ENCODE data around the gene LSM4.
"Not testable (repeated sequence)": the region's sequence is repeated elsewhere in the genome, so short reads cannot be mapped to it uniquely, and the experiment has no call there.

The LSM4 gene

GRCh38 chr19:18349524-18350128, 26.8 kb upstream of the LSM4 start:
- peak; percentile 57 for DNase-seq (ENCODE audit: low spot score)
- TF ChIP-seq, protein P1, sequence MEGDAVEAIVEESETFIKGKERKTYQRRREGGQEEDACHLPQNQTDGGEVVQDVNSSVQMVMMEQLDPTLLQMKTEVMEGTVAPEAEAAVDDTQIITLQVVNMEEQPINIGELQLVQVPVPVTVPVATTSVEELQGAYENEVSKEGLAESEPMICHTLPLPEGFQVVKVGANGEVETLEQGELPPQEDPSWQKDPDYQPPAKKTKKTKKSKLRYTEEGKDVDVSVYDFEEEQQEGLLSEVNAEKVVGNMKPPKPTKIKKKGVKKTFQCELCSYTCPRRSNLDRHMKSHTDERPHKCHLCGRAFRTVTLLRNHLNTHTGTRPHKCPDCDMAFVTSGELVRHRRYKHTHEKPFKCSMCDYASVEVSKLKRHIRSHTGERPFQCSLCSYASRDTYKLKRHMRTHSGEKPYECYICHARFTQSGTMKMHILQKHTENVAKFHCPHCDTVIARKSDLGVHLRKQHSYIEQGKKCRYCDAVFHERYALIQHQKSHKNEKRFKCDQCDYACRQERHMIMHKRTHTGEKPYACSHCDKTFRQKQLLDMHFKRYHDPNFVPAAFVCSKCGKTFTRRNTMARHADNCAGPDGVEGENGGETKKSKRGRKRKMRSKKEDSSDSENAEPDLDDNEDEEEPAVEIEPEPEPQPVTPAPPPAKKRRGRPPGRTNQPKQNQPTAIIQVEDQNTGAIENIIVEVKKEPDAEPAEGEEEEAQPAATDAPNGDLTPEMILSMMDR (IDR thresholded peaks at IDR 0.05; ENCODE audit: extremely low read depth, insufficient read depth, missing control alignments), result peak; percentile 66
- in situ Hi-C loops (cut with MboI; ENCODE audit: low pct_unique_long_range_greater_than_20kb, low sequenced_read_pairs, unreplicated experiment), result no loop called here

GRCh38 chr19:18348818-18349339, 26.0 kb upstream of the LSM4 start:
- in situ Hi-C loops (cut with MboI; ENCODE audit: low pct_unique_long_range_greater_than_20kb, low sequenced_read_pairs, unreplicated experiment); DNase-seq (ENCODE audit: low spot score): not testable (repeated sequence)

DNA sequence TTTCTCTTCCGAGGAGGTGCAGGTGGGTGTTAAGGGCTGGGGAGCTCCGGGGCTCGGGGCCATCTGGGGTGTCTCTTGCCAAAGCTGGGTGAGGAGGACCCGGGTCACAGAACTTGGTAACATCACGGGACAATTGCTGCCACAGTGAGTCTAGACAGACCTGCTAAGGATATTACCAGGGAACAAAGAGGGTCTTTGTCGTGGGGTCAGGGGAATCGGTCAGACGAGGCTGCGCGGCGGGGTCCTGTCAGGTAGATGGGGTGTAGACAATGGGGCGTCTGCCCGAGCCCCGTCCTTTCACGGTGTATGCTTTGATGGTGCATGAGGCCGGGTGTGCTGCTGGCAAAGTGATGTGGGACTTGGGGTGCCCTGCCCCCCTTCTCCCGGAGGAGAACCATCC, 25.3 kb upstream of the LSM4 start:
- TF ChIP-seq, protein P1 (IDR thresholded peaks at IDR 0.05; ENCODE audit: extremely low read depth, insufficient read depth, missing control alignments), result no peak
- in situ Hi-C loops (cut with MboI; ENCODE audit: low pct_unique_long_range_greater_than_20kb, low sequenced_read_pairs, unreplicated experiment), result no loop called here
- DNase-seq (ENCODE audit: low spot score), result no peak

DNA sequence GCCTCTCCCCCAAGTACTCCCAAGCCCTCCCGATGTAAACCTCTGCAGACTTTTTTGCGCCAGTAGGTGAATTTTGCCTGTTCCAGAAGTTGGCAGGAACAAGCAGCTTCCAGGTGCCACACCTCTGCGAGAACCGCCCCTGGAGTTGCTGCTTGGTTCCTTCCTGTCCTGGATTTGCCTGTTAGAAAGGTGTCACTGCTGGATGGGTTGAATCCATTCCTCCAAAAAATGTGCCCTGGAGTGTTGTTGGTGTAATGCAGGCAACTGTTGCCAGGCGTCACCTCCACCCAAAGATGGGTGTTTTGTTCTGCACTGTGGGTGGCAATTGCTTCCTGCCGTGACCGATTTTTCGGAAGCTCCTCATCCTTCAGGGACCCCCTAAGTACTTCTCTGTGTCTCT, 23.2 kb upstream of the LSM4 start:
- TF ChIP-seq, protein P1 (IDR thresholded peaks at IDR 0.05; ENCODE audit: extremely low read depth, insufficient read depth, missing control alignments), result no peak
- in situ Hi-C loops (cut with MboI; ENCODE audit: low pct_unique_long_range_greater_than_20kb, low sequenced_read_pairs, unreplicated experiment), result no loop called here
- DNase-seq (ENCODE audit: low spot score), result no peak

DNA sequence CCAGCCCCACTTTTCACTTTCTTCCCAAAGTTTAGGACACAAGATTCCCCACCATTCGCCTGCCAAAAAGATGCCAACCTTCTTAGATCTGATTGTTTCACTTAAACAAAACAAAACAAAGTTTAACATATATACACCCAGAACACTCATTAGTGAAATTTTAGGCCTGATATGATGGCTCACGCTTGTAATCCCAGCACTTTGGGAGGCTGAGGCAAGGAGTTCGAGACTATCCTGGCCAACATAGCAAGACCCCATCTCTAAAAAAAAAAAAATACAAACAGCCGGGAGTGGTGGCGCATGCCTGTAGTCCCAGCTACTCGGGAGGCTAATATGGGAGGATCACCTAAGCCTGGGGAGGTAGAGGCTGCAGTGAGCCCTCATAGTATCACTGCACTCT, 22.4 kb upstream of the LSM4 start:
- TF ChIP-seq, protein P1 (IDR thresholded peaks at IDR 0.05; ENCODE audit: extremely low read depth, insufficient read depth, missing control alignments), result no peak
- in situ Hi-C loops (cut with MboI; ENCODE audit: low pct_unique_long_range_greater_than_20kb, low sequenced_read_pairs, unreplicated experiment), result no loop called here
- no peak for DNase-seq (ENCODE audit: low spot score)

- in situ Hi-C loops (cut with MboI; ENCODE audit: low pct_unique_long_range_greater_than_20kb, low sequenced_read_pairs, unreplicated experiment), result no loop called here
- no peak for DNase-seq (ENCODE audit: low spot score)
- TF ChIP-seq, protein P1 (IDR thresholded peaks at IDR 0.05; ENCODE audit: extremely low read depth, insufficient read depth, missing control alignments), result no peak
Observed at GRCh38 chr19:18344582-18344950, 21.7 kb upstream of the LSM4 start.

GRCh38 chr19:18342090-18342632, 19.3 kb upstream of the LSM4 start:
- DNase-seq (ENCODE audit: low spot score), result no peak
- TF ChIP-seq, protein P1 (IDR thresholded peaks at IDR 0.05; ENCODE audit: extremely low read depth, insufficient read depth, missing control alignments), result no peak
- in situ Hi-C loops (cut with MboI; ENCODE audit: low pct_unique_long_range_greater_than_20kb, low sequenced_read_pairs, unreplicated experiment), result no loop called here

Measured in GM13977 (cell line).